A549 treated with CpdA at 1 μM for 4 hours (cell line): ENCODE results near the gene TTC24. TPM values are rescaled to one million over a fixed set of nuclear protein-coding genes. Genes with fewer than 3 reads are reported as not detected.

ENCODE experiments used
- total RNA-seq: library from RNA; stranded (reverse); fragments of 200-300 nt; extraction: Qiagen RNA extraction; gene quantifications from 5 replicates; pipeline ENCODE4 v1.2.3, GENCODE V29; 2022; ENCODE audit warnings: low read depth

The TTC24 gene
- not detected in 5 replicates for total RNA-seq

DNA sequence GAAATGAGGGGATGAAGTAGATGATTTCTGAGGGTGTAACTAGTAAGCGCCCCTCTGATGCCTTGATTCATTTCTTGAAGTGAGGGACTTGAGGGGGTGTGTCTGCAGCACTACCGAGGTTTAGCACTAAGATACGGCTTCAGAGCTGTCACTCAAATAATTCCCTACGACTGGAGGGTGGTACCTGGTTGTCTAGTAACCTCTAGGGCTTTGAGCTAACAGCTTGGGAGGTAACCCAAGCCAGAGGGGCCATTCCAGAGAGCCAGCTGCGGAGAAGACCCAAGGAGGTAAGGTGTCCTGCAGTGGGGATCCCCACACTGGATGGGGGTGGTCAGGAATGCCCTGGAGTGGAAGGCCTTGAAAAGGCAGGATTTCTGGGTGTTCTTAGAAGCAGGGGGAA lies at the start of gene TTC24:
TSS of gene TTC24 (plus strand) at position 252 of the 400 bp plus-strand sequence. CDS start 1,642 bp downstream, outside the sequence.

DNA sequence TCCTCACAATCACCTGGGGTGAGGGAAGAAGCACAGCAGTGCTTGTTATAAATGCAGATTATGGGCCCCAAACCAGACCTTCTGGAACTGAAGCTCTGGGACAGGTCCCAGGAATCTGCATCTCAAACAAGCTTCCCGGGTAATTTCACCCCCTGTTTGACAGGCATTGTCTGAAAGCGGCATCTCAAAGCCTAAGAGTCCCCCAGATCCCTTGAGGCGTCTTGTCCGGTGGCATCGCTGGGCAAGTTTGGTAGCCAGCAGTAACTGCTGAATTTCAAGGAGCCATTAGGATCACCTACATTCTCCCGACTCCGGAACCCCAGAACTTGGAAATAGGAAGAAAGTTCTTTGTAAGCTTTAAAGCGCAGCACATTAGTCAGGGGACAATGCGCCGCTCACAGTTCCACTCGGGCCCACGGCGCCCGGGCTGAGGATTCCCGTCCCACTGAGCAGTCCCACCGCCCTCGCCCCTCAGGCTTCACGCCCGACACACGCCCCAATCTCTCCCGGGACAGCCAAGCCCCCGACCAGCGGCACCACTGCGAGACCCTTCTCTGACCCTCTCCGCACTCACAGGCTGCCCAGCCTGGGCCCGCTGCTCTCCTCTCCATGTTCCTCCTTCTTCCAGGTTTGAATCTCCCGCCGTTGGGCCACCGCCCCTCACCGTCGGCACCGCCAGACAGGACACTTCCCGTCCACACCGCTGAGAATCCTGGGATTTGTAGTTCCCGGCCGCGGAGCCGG lies 7.4 kb upstream of the TTC24 start, which contains the start of gene IQGAP3:
TSS of gene IQGAP3 (minus strand) at position 647 of the 744 bp plus-strand sequence. CDS start at position 611, 36 bp downstream.

DNA sequence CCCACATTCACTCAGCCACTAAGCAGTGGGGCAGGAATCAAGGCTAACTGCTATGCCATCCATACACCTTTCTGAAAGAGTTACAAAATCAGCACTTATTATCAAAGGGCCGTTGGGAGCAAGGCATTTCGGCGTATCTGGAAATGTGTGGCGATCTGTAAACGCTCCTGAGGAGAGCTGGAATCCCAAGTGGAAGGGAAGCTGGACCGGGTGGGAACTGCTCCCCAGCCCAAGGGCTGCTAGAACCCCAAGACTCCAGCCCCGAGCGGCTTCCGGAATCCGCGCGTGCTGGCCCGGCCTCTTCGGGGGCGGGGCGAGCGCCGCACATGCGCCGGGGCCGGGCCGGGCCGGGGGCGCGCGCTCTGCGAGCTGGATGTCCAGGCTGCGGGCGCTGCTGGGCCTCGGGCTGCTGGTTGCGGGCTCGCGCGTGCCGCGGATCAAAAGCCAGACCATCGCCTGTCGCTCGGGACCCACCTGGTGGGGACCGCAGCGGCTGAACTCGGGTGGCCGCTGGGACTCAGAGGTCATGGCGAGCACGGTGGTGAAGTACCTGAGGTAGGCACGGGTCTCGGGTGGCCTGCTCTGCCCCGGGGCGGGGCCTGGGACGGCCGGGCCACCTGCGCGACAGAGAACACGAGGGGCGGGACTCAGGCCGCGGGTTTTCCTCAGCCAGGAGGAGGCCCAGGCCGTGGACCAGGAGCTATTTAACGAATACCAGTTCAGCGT lies 12.1 kb downstream of the TTC24 start, which contains the start of gene NAXE:
TSS of gene NAXE (plus strand) at position 345 of the 726 bp plus-strand sequence. CDS start at position 374, 29 bp downstream.

DNA sequence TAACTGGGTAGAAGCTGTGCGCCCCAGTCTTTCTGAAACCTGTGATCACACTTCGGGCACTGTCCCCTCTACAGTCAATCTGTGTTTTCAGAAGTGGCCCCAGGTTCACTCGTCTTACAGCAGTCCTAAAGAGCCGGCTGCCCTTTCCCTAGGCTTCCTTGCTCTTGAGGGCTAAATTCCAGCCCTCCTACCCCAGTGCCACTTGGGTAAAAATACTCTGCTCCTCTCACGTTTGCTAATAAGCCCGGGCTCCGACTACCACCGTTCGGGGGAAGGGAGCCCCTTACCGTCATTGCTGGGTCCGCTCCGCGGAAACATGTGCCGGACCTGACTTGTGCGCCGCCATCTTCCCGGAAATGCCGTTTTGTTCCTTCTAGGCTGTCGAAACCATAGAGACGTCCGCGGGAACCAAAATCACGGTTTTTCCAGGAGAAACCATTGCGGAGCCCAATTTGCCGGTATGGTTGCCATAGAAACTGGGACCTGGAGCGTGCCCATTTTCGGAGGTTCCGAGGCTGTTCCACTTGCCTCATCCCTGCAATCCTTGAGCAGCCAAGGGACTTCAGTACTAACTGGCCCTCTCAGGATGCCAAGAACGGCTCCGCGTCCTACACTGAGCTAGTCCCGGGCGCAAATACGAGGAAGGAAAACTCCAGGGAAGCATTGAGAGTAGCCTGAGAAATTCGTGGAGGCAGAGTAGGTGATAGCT lies 21.8 kb downstream of the TTC24 start, which contains the start of gene GPATCH4:
TSS of gene GPATCH4 (minus strand) at position 358 of the 709 bp plus-strand sequence.

DNA sequence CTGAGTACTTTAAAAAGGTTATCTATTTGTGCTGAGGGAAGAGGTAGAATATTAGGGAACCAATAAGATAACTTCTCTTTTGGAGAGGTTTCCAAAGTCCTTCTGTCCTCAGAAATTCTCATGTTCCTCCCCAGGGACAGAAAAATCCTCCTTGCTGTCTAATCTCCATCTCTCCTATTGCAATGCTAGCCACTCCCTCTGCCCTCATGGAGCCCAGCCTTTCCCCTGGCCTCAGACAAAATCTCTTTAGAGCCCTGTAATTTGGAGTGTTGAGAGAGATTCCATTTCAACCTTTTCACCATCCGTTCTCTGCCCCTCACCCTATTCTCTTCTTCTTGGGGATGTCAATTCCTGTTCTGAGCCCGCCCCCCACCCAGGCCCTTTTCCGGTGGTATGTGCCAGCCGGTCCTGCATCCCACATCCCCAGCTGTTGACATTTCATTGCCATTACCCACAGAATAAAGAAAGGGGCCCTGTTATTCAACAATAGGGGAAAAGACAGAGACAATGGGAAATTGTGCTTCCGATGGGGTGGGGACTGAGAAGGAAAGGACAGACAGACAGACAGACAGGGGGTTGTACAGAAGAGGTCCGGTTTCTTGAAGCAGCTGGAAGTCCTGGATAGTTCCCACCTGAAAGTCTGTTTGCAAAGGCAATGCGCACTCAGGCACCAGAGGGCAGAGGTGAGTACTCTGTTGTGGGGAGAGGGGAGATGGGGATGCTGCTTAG lies 39.5 kb downstream of the TTC24 start, which contains the start of gene HAPLN2:
TSS of gene HAPLN2 (plus strand) at position 563 of the 729 bp plus-strand sequence. CDS start 4,076 bp downstream, outside the sequence.

Other genes with a start within 250 kb of the TTC24 start
- gene CCT3, start 241.4 kb upstream of the TTC24 start, total RNA-seq: 400 to 434 TPM (median 426 TPM) in 5 replicates
- 1.4 to 2.5 TPM (median 2.3 TPM) in 5 replicates for gene TSACC, start 241.2 kb upstream of the TTC24 start, total RNA-seq
- gene RHBG, start 210.5 kb upstream of the TTC24 start, total RNA-seq: not detected in 5 replicates
- 24.4 to 37.4 TPM (median 33.9 TPM) in 5 replicates for gene MEF2D, start 78.9 kb upstream of the TTC24 start, total RNA-seq
- gene IQGAP3, start 7.2 kb upstream of the TTC24 start, total RNA-seq: 13.6 to 17.9 TPM (median 15.8 TPM) in 5 replicates
- 131 to 175 TPM (median 166 TPM) in 5 replicates for gene NAXE, start 12.1 kb downstream of the TTC24 start, total RNA-seq
- 65.0 to 92.5 TPM (median 74.0 TPM) in 5 replicates for gene GPATCH4, start 21.8 kb downstream of the TTC24 start, total RNA-seq
- 0.03 TPM in 1 of 5 replicates, not detected in the others for gene HAPLN2, start 39.7 kb downstream of the TTC24 start, total RNA-seq
- 0.08 to 0.12 TPM in 2 of 5 replicates, not detected in the others for gene BCAN, start 62.4 kb downstream of the TTC24 start, total RNA-seq
- 1.2 to 1.4 TPM (median 1.4 TPM) in 5 replicates for gene NES, start 97.7 kb downstream of the TTC24 start, total RNA-seq
- gene CRABP2, start 125.9 kb downstream of the TTC24 start, total RNA-seq: 9.5 to 13.7 TPM (median 12.0 TPM) in 5 replicates
- 20.1 to 30.3 TPM (median 25.1 TPM) in 5 replicates for gene METTL25B, start 148.7 kb downstream of the TTC24 start, total RNA-seq
- gene ISG20L2, start 149.0 kb downstream of the TTC24 start, total RNA-seq: 43.8 to 50.8 TPM (median 45.5 TPM) in 5 replicates
- gene MRPL24, start 161.4 kb downstream of the TTC24 start, total RNA-seq: 176 to 207 TPM (median 198 TPM) in 5 replicates
- 447 to 471 TPM (median 466 TPM) in 5 replicates for gene HDGF, start 172.0 kb downstream of the TTC24 start, total RNA-seq
- gene PRCC, start 187.8 kb downstream of the TTC24 start, total RNA-seq: 73.2 to 83.6 TPM (median 74.3 TPM) in 5 replicates
- gene SH2D2A, start 237.1 kb downstream of the TTC24 start, total RNA-seq: 3.6 to 5.2 TPM (median 4.1 TPM) in 5 replicates